H9 (cell line): ENCODE results near the gene PLA2G2E. TPM values are rescaled to one million over a fixed set of nuclear protein-coding genes. Genes with fewer than 3 reads are reported as not detected.

Experiments
- DNase-seq: peaks from one replicate; pipeline ENCODE4 v3.0.0-alpha.2; 2017
- H2AFZ ChIP-seq: one replicate; pipeline ENCODE4 v1.6.1; 2013; ENCODE audit warnings: mild to moderate bottlenecking, low read length, control low read depth, moderate library complexity
- H2AK5ac ChIP-seq: 2 replicates; pipeline ENCODE4 v1.6.1; 2013; ENCODE audit warnings: low read length, control low read depth, mixed read lengths; ENCODE audit not compliant: insufficient read length
- H2BK120ac ChIP-seq: one replicate; pipeline ENCODE4 v1.6.1; 2013; ENCODE audit warnings: low read depth, mild to moderate bottlenecking, low read length, control low read depth, inconsistent platforms; ENCODE audit not compliant: poor library complexity, severe bottlenecking
- H2BK12ac ChIP-seq: 2 replicates; pipeline ENCODE4 v1.6.1; 2013; ENCODE audit warnings: low read length, control low read depth, mixed read lengths, low read depth; ENCODE audit not compliant: insufficient read length
- H2BK15ac ChIP-seq: 2 replicates; pipeline ENCODE4 v1.6.1; 2013; ENCODE audit warnings: low read depth, low read length, control low read depth
- H2BK20ac ChIP-seq: one replicate; pipeline ENCODE4 v1.6.1; 2013; ENCODE audit warnings: low read depth, mild to moderate bottlenecking, low read length, control low read depth, inconsistent platforms; ENCODE audit not compliant: poor library complexity, severe bottlenecking
- H2BK5ac ChIP-seq: 2 replicates; pipeline ENCODE4 v1.6.1; 2013; ENCODE audit warnings: low read length, control low read depth, mixed read lengths; ENCODE audit not compliant: insufficient read length
- H3K14ac ChIP-seq: 2 replicates; pipeline ENCODE4 v1.6.1; 2013; ENCODE audit warnings: low read length, control low read depth; ENCODE audit not compliant: insufficient read depth
- H3K18ac ChIP-seq: 2 replicates; pipeline ENCODE4 v1.6.1; 2013; ENCODE audit warnings: low read depth, mild to moderate bottlenecking, mixed read lengths, low read length, control low read depth; ENCODE audit not compliant: insufficient read length
- H3K23ac ChIP-seq: 2 replicates; pipeline ENCODE4 v1.6.1; 2013; ENCODE audit warnings: low read length, control low read depth, mixed read lengths, low read depth; ENCODE audit not compliant: insufficient read length
- H3K23me2 ChIP-seq: 2 replicates; pipeline ENCODE4 v1.6.1; 2013; ENCODE audit warnings: low read depth, mild to moderate bottlenecking, mixed read lengths, low read length, control low read depth; ENCODE audit not compliant: insufficient read length, poor library complexity, severe bottlenecking
- H3K27ac ChIP-seq: 2 replicates; pipeline ENCODE4 v1.5.1; 2013; ENCODE audit warnings: low read length, control low read depth, mixed read lengths, low read depth; ENCODE audit not compliant: insufficient read length
- H3K27me3 ChIP-seq: 2 replicates; pipeline ENCODE4 v1.6.1; 2013; ENCODE audit warnings: low read length, control low read depth, inconsistent platforms; ENCODE audit not compliant: insufficient read depth
- H3K4ac ChIP-seq: 2 replicates; pipeline ENCODE4 v1.6.1; 2013; ENCODE audit warnings: low read depth, mild to moderate bottlenecking, control low read depth, inconsistent platforms, low read length, moderate library complexity
- H3K4me1 ChIP-seq: 2 replicates; pipeline ENCODE4 v1.6.1; 2013; ENCODE audit warnings: low read length, control low read depth, inconsistent platforms; ENCODE audit not compliant: insufficient read depth
- H3K4me2 ChIP-seq: 2 replicates; pipeline ENCODE4 v1.6.1; 2013; ENCODE audit warnings: low read length, control low read depth, mixed read lengths; ENCODE audit not compliant: insufficient read length, insufficient read depth
- H3K56ac ChIP-seq: 2 replicates; pipeline ENCODE4 v1.6.1; 2013; ENCODE audit warnings: low read depth, mild to moderate bottlenecking, mixed read lengths, low read length, control low read depth; ENCODE audit not compliant: insufficient read length
- H3K79me1 ChIP-seq: 2 replicates; pipeline ENCODE4 v1.6.1; 2013; ENCODE audit warnings: low read depth, mild to moderate bottlenecking, moderate library complexity, low read length, control low read depth, inconsistent platforms; ENCODE audit not compliant: insufficient read depth, poor library complexity, severe bottlenecking
- H3K79me2 ChIP-seq: 2 replicates; pipeline ENCODE4 v1.6.1; 2013; ENCODE audit warnings: low read length, control low read depth, inconsistent platforms; ENCODE audit not compliant: insufficient read depth
- H3K9ac ChIP-seq: 2 replicates; pipeline ENCODE4 v1.6.1; 2013; ENCODE audit warnings: low read length, control low read depth, mixed read lengths; ENCODE audit not compliant: insufficient read length; ENCODE audit errors: extremely low read depth
- H3K9me3 ChIP-seq: one replicate; pipeline ENCODE4 v1.6.1; 2013; ENCODE audit warnings: low read depth, low read length, inconsistent platforms; ENCODE audit not compliant: control insufficient read depth
- H3T11ph ChIP-seq: one replicate; pipeline ENCODE4 v1.6.1; 2013; ENCODE audit warnings: mild to moderate bottlenecking, low read length, control low read depth, inconsistent platforms
- H4K20me1 ChIP-seq: one replicate; pipeline ENCODE4 v1.6.1; 2013; ENCODE audit not compliant: control insufficient read depth, insufficient read length, insufficient read depth
- H4K5ac ChIP-seq: 2 replicates; pipeline ENCODE4 v1.6.1; 2013; ENCODE audit warnings: low read depth, mild to moderate bottlenecking, mixed read lengths, low read length, control low read depth; ENCODE audit not compliant: insufficient read length
- H4K8ac ChIP-seq: replicated peaks from 2 replicates; pipeline ENCODE4 v1.6.1; 2013; ENCODE audit warnings: low read length, control low read depth, mixed read lengths, low read depth; ENCODE audit not compliant: insufficient read length
- H4K91ac ChIP-seq: 2 replicates; pipeline ENCODE4 v1.6.1; 2013; ENCODE audit warnings: low read depth, mild to moderate bottlenecking, moderate library complexity, mixed read lengths, low read length, control low read depth; ENCODE audit not compliant: insufficient read length
- H3K27ac Mint-ChIP-seq, 3 experiments: 2 replicates in 2 of 3; 3 replicates in 1 of 3; pipeline ENCODE4 v1.8.0; 2020 to 2021; ENCODE audit warnings: mixed read lengths in 3 of 3, mild to moderate bottlenecking in 1 of 3, moderate library complexity in 1 of 3
- H3K27me3 Mint-ChIP-seq: 2 replicates; pipeline ENCODE4 v1.8.0; 2021; ENCODE audit warnings: low read depth, mild to moderate bottlenecking, moderate library complexity, mixed read lengths
- H3K36me3 Mint-ChIP-seq, 3 experiments: 2 replicates in 2 of 3; 3 replicates in 1 of 3; pipeline ENCODE4 v1.8.0; 2020 to 2021; ENCODE audit warnings: low read depth in 3 of 3, mixed read lengths in 3 of 3; ENCODE audit not compliant: insufficient read depth in 1 of 3
- H3K4me1 Mint-ChIP-seq, 2 experiments: 2 replicates each; pipeline ENCODE4 v1.8.0; 2020; ENCODE audit warnings: mixed read lengths in 2 of 2
- H3K4me3 Mint-ChIP-seq, 2 experiments: 2 replicates in 1 of 2; 3 replicates in 1 of 2; pipeline ENCODE4 v1.8.0; 2020 to 2021; ENCODE audit warnings: mild to moderate bottlenecking in 2 of 2, mixed read lengths in 2 of 2, moderate library complexity in 1 of 2
- H3K9me3 Mint-ChIP-seq, 2 experiments: 2 replicates in 1 of 2; 3 replicates in 1 of 2; pipeline ENCODE4 v1.8.0; 2020; ENCODE audit warnings: mild to moderate bottlenecking in 2 of 2, mixed read lengths in 2 of 2, moderate library complexity in 1 of 2
- WGBS: extraction: QIAGEN DNeasy Blood & Tissue Kit; methylation state at CpG from one replicate; pipeline ENCODE4 v1.1.7; 2013; ENCODE audit warnings: missing lambda C conversion rate, low lambda C conversion rate, mixed read lengths; ENCODE audit not compliant: insufficient read length; ENCODE audit errors: extremely low coverage; 5-methylcytosine and 5-hydroxymethylcytosine counted together
- total RNA-seq: library from RNA; stranded (reverse); gene quantifications from 2 replicates; pipeline ENCODE4 v1.2.1, GENCODE V29; 2021
- TF ChIP-seq, protein P1 (sequence below): fragments of 200-600 bp; sonication (generic); conservative IDR thresholded peaks from 3 replicates; pipeline ENCODE4 v1.8.0; 2021; ENCODE audit warnings: antibody characterized with exemption, mild to moderate bottlenecking

The PLA2G2E gene
- total RNA-seq, 1 experiment from 2014 or later, result not detected

DNA sequence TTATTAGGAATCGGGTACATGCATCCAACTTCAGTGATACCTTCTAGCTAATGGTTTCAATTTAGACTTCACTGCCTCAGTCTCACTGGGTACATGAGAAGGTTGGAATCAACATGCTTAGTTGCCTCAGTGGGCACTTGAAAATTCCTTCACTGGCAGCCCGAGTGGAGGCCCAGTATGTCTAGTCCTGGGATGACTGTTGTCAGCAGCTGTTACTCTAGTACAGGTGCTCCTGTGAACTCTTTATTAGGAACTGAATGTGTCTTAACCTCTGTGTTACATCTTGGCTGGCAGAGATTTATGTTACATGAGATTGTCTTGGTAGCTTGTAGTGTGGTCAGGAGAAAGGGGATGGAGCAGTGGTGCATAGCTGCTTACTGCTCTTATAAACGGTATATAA is 13.4 kb downstream of the PLA2G2E start:
- Histone ChIP-seq H3K4ac (no peak overlapping the region), H4K5ac (no peak overlapping the region), H3K56ac (no peak overlapping the region), H3K27me3 (no peaks in the 10 kb centered on the region), H2BK5ac (no peak overlapping the region), H2BK120ac (no peak overlapping the region), H3K27ac (no peak overlapping the region), H3K79me2 (no peaks in the 10 kb centered on the region), H2BK15ac (no peak overlapping the region), H2BK12ac (no peak overlapping the region), H3T11ph (no peak overlapping the region), H3K9me3 (no peaks in the 10 kb centered on the region), H4K91ac (no peak overlapping the region), H2AK5ac (no peak overlapping the region), H3K4me1 (no peaks in the 10 kb centered on the region), H3K18ac (no peak overlapping the region), H4K8ac (no peak overlapping the region), H3K23me2 (no peaks in the 10 kb centered on the region), H2AFZ (no peak overlapping the region), H3K23ac (no peak overlapping the region), H3K79me1 (no peaks in the 10 kb centered on the region), H3K9ac (no peak overlapping the region), H3K14ac (no peak overlapping the region), H3K4me2 (no peak overlapping the region), H4K20me1 (no peaks in the 10 kb centered on the region), H2BK20ac (no peak overlapping the region)
- Mint-ChIP-seq H3K4me3 (no peak overlapping the region), H3K27me3 (no peaks in the 10 kb centered on the region), H3K9me3 (no peaks in the 10 kb centered on the region), H3K4me1 (no peaks in the 10 kb centered on the region), H3K27ac (no peak overlapping the region), H3K36me3 (peaks cover 34 to 86% (median 72%) of the 10 kb centered on the region in 3 experiments; a peak in 6 of 7 replicates)
- TF ChIP-seq, protein P1, sequence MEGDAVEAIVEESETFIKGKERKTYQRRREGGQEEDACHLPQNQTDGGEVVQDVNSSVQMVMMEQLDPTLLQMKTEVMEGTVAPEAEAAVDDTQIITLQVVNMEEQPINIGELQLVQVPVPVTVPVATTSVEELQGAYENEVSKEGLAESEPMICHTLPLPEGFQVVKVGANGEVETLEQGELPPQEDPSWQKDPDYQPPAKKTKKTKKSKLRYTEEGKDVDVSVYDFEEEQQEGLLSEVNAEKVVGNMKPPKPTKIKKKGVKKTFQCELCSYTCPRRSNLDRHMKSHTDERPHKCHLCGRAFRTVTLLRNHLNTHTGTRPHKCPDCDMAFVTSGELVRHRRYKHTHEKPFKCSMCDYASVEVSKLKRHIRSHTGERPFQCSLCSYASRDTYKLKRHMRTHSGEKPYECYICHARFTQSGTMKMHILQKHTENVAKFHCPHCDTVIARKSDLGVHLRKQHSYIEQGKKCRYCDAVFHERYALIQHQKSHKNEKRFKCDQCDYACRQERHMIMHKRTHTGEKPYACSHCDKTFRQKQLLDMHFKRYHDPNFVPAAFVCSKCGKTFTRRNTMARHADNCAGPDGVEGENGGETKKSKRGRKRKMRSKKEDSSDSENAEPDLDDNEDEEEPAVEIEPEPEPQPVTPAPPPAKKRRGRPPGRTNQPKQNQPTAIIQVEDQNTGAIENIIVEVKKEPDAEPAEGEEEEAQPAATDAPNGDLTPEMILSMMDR, result no peak
- DNase-seq, result no peak
- 100% methylated on average over 1 of the region's 3 CpGs for WGBS
